NB4 (cell line): ENCODE results near the gene CADPS.

Experiments
- DNase-seq: peaks from one replicate; pipeline ENCODE4 v3.0.0; 2010; ENCODE audit warnings: low read depth
- H3K4me3 ChIP-seq: one replicate; pipeline ENCODE4 v1.5.1; 2011; ENCODE audit warnings: mild to moderate bottlenecking, low read depth, low read length, moderate library complexity
- CTCF ChIP-seq: IDR thresholded peaks from one replicate; pipeline ENCODE4 v1.5.1; 2012; ENCODE audit warnings: low read depth, low read length
- MYC ChIP-seq: IDR thresholded peaks from 2 replicates; pipeline ENCODE4 v1.6.1; 2011; ENCODE audit warnings: low read depth, low read length
- POLR2A ChIP-seq: IDR thresholded peaks from 2 replicates; pipeline ENCODE4 v1.6.1; 2011; ENCODE audit warnings: mild to moderate bottlenecking; ENCODE audit not compliant: insufficient read length; ENCODE audit errors: extremely low read depth
- TF ChIP-seq, protein P1 (sequence below): IDR thresholded peaks from 2 replicates; pipeline ENCODE4 v1.6.1; 2011; ENCODE audit warnings: low read depth, low read length

Gene CADPS

DNA sequence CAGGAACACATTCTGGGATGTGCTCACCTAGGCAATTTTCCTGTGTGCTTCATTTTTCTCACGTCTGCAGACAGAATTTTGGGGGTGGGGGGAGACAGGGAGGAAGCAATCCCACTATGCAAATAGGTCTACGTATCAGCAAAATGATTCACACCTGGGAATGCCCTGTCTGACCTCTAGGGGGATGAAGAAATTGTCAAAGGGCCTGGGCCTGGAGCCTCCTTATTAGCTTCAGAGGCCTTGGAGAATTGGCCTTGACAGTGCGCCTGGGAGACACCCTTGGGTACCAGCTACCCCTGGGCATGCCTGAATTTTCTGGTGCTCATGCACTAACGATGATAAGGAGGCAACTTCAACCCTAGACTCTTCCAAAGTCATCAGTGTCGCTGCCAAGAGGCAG lies 207.5 kb downstream of the CADPS start:
- no peak overlapping the region for H3K4me3 ChIP-seq
- peak; percentile 4 for DNase-seq
- TF ChIP-seq MYC (no peak), CTCF (peak; percentile 4)

DNA sequence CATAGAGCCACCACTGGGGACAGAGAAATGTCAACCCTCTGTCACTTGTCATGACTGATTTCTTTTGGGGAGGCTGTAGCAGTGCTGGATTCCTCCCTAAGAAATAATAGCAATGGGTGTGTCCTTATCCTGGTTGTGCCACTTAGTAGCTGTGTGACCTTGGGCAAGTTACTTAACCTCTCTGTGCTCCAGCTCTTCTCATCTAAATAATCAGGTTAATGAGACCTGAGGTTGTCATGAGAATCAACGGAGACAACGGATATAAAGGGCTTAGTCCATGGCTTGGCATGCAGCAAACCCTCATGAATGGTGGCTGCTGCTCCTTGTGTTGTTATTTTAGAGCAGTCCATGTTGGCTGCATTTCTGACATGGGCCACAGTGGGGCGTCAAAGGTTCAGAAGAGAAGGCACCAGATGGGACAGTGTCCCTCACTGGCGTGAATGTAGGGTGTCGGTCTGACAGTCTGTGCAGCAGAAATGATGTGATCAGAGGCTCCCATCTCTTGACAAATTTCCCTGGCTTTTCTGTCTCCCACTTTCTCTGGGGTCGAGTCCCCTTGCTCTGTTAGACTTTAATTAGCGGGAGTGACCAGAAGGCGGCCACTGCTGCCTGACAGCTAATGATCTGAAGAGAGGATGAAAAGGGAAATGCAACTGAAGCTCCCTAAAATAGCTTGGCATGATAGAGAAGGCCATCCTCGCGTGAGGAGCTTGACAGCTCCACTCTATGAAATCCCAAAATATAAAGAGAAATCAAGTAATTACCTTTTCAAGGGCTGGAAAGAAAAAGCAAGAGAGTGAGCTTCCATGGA lies 209.4 kb downstream of the CADPS start:
- DNase-seq: peak; percentile 55
- H3K4me3 ChIP-seq: no peak overlapping the region
- TF ChIP-seq MYC (no peak), CTCF (peak; percentile 79), POLR2A (no peak)
- TF ChIP-seq, protein P1, sequence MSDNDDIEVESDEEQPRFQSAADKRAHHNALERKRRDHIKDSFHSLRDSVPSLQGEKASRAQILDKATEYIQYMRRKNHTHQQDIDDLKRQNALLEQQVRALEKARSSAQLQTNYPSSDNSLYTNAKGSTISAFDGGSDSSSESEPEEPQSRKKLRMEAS: no peak

DNA sequence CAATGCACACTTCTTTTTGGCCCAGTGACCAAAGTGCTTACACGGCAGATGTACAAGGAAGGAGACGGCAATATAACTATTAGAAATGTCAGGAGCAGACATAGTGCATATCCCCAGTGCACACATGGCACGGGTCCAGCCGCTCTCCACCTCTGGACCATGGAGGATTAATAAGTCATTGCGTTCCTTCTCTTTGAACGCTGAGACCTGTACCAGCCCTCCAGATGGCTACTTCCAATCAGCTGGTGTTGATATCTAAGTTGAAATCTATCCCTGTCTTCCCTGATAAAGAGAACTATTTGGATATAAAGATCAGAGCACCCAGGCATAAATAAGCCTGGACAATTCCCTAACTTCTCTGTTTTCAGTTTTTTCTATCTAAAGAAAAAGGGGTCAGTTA lies 212.5 kb downstream of the CADPS start:
- TF ChIP-seq CTCF (no peak), MYC (no peak), POLR2A (no peak)
- TF ChIP-seq, protein P1: no peak
- DNase-seq: no peak
- H3K4me3 ChIP-seq: no peak overlapping the region

- H3K4me3 ChIP-seq: no peak overlapping the region
- TF ChIP-seq POLR2A (no peak), MYC (no peak), CTCF (no peak)
- TF ChIP-seq, protein P1: no peak
- DNase-seq: peak; percentile 1
These were observed 215.6 kb downstream of the CADPS start for GRCh38 chr3:62659660-62660059.

DNA sequence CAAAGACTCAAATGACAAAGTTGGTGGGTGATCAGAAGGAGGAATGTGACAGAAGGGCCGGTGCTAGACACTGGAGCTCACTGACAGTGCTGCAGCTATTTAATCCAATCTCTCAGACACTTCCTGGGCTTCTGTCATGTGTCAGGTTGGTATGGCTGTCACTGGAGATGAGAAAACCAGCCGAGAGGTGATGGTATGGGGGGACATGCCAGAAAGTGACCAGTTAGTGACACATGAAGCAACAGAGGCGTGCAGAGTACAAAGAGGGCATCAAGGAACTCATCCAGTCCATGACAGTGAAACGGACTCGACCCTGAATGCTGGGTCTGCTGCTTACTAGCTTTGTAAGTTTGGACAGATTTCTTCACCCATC lies 219.5 kb downstream of the CADPS start:
- no peak overlapping the region for H3K4me3 ChIP-seq
- TF ChIP-seq CTCF (no peak), POLR2A (no peak), MYC (no peak)
- TF ChIP-seq, protein P1: no peak
- no peak for DNase-seq

DNA sequence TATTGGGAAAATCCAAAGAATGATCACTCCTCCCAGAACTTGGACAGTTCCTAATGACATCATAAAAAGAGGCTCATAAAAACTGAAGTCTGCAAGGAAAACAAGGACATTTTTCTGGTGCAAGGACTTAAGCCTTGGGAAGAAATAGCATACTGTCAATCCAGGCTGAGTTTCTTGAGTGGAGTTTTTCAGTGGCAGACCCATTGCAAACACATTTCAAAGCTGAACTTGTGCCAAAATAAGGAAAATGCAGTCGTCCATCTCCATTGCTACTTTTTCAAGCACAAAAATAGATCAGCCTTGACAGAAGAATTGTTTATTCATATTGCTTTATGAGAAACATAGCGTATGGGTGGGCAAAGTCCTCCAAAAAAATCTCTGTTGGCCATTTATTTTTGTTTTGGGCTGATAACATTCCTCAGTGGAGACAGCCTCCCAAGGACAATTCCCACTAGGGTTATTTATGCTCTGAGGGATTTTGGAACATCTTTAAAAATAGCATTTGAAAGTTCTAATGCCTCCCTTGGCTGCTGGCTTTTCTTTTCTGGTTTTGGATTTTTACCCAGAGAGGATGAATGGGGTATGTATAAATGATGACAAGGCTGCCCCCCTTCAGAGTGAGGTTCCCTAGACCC lies 220.0 kb downstream of the CADPS start:
- H3K4me3 ChIP-seq: no peak overlapping the region
- no peak for DNase-seq
- no peak for TF ChIP-seq POLR2A
- TF ChIP-seq MYC: no peak
- TF ChIP-seq, protein P1: no peak
- TF ChIP-seq CTCF: no peak
